AML-193 (cell line): Measurements from ENCODE around the gene UGT2B7.

Experiments
- DNase-seq, 2 experiments: peaks; one replicate each; lab custom pipeline; 2025; lab: John Stamatoyannopoulos, UW

UGT2B7 gene

GRCh38 chr4:69156913-69157312 is 60.6 kb downstream of the UGT2B7 start:
- DNase-seq, result no peak
